Heart left ventricle (tissue), 16 donors: ENCODE data around the gene DIS3L2. TPM values are rescaled to one million over a fixed set of nuclear protein-coding genes. Genes with fewer than 3 reads are reported as not detected.

Experiments
- ATAC-seq, 4 donors: fragments of 200-7000 bp; cut with Tn5 transposase; one replicate each; pipeline ENCODE4 v1.9.1; 2020 to 2022; ENCODE audit warnings: moderate library complexity in 4 of 4, mild to moderate bottlenecking in 3 of 4, moderate number of reproducible peaks in 1 of 4
- DNase-seq, 5 donors: peaks; one replicate each; pipeline ENCODE4 v3.0.0-alpha.2; 2020
- H3K27ac ChIP-seq, 12 donors: fragments of 200-600 bp; sonication (generic) in 4 of 12; one replicate each; pipeline versions ENCODE4 v1.5.0 to v1.8.0; 2016 to 2022; ENCODE audit warnings: mild to moderate bottlenecking in 2 of 12
- H3K27me3 ChIP-seq, 9 donors: fragments of 200-600 bp; sonication (generic) in 2 of 9; one replicate each; pipeline versions ENCODE4 v1.5.1 to v1.8.0; 2016 to 2022; ENCODE audit warnings: mild to moderate bottlenecking in 3 of 9
- H3K36me3 ChIP-seq, 9 donors: fragments of 200-600 bp; sonication (generic) in 2 of 9; one replicate each; pipeline versions ENCODE4 v1.5.0 to v1.8.0; 2018 to 2022; ENCODE audit warnings: mild to moderate bottlenecking in 2 of 9
- H3K4me1 ChIP-seq, 12 donors: fragments of 200-600 bp; sonication (generic) in 4 of 12; one replicate each; pipeline versions ENCODE4 v1.5.0 to v1.8.0; 2016 to 2022; ENCODE audit warnings: mild to moderate bottlenecking in 3 of 12
- H3K4me3 ChIP-seq, 12 donors: fragments of 200-600 bp; sonication (generic) in 4 of 12; one replicate each; pipeline versions ENCODE4 v1.5.0 to v1.8.0; 2017 to 2022; ENCODE audit warnings: mild to moderate bottlenecking in 9 of 12, moderate library complexity in 4 of 12
- H3K9me3 ChIP-seq, 12 donors: fragments of 200-600 bp; sonication (generic) in 4 of 12; one replicate each; pipeline versions ENCODE4 v1.5.0 to v1.8.0; 2016 to 2022; ENCODE audit warnings: mild to moderate bottlenecking in 1 of 12
- CTCF ChIP-seq, 12 donors: fragments of 200-600 bp; sonication (generic) in 4 of 12; IDR thresholded peaks; one replicate each; pipeline versions ENCODE4 v1.5.0 to v1.8.0; 2018 to 2022; ENCODE audit warnings: antibody characterized with exemption in 12 of 12, mild to moderate bottlenecking in 5 of 12
- POLR2A ChIP-seq, 2 donors: fragments of 450-650 bp; IDR thresholded peaks; one replicate each; pipeline ENCODE4 v1.6.1; 2017; ENCODE audit warnings: antibody characterized with exemption in 2 of 2, mild to moderate bottlenecking in 2 of 2, moderate library complexity in 2 of 2
- WGBS, 4 donors: extraction: QIAGEN DNeasy Blood & Tissue Kit in 2 of 4; methylation state at CpG; one replicate each; pipeline versions ENCODE4 v1.1.5 to v1.1.7; 2013 to 2018; 5-methylcytosine and 5-hydroxymethylcytosine counted together
- intact Hi-C, 10 donors: fragments of 100-400 bp; cut with DNase I; formaldehyde crosslinking; loops; one replicate each; pipeline versions ENCODE4 v1.11.1 to v1.14.2; 2022
- polyA plus RNA-seq, 2 donors: library from polyadenylated mRNA; stranded (reverse); fragments of 200-250 nt; gene quantifications; one replicate each; pipeline ENCODE4 v1.2.3, GENCODE V29; 2013
- total RNA-seq, 9 donors: library from RNA; depleted of rRNA in 2 of 9; stranded (reverse); fragments of >200 nt in 2 of 9; fragmentation: NEBNext Ultra II Directional in 3 of 9; extraction: Animal tissue kit (Norgen Biotek cat#: 25700) in 3 of 9; gene quantifications; one replicate each; pipeline versions ENCODE4 v1.1.0 to v1.2.4, GENCODE V29; 2016 to 2023
- donor health status: ischemic (EF 13 %, LVEDD 7.1; RV severe dilation, severe dysfunction).
- donor health status: healthy with polysubstance abuse.
- donor health status: DM: no; HTN: yes; CAD: no.
- donor health status: DM: no; HTN: no; CAD: no.
- donor health status: ischemic (EF 25% LVEDD 6.9; RV normal size, moderate dysfunction).
- donor health status: ischemic (EF 25% LVEDD 5.7; RV mildly dilated, moderate dysfunction).
- donor health status: healthy.
- donor health status: DM: yes; HTN: yes; CAD: no.
- donor health status: ischemic (EF 35%, LVEDD 5.7; RV mildly dilated, moderate dysfunction).
- donor health status: nonischemic (EF 11% LVEDD 7.7; RV severe dilation, severe dysfunction).
- donor health status: DM: yes; HTN: yes; CAD: no.
- donor health status: PGD.
- donor health status: ischemic (EF 29% LVEDD 5.4; RV normal size, mild dysfunction).
- donor health status: nonischemic (EF 23%, LVEDD 6.1; RV moderate dilation, normal function).

The DIS3L2 gene
- total and polyA plus RNA-seq, 11 donors, result 12.4 to 27.3 (median 21.8) TPM

GRCh38 chr2:232195487-232195886 is 234.0 kb downstream of the DIS3L2 start:
- no peak overlapping the region for H3K4me3 ChIP-seq
- intact Hi-C loops, result no loop called here
- ATAC-seq (no peak), DNase-seq (no peak)
- H3K27me3 ChIP-seq, result no peaks in the 10 kb centered on the region
- peaks cover 0 to 9% (median 5%) of the 10 kb centered on the region in 9 donors for H3K36me3 ChIP-seq
- 83 to 100% (median 93%) methylated on average over 1 of the region's 1 CpG for WGBS, 4 donors
- no peak overlapping the region for H3K27ac ChIP-seq
- no peak for TF ChIP-seq CTCF (IDR thresholded peaks at IDR 0.05)
- TF ChIP-seq POLR2A (IDR thresholded peaks at IDR 0.05), result no peak
- no peaks in the 10 kb centered on the region for H3K4me1 ChIP-seq
- peaks cover 0 to 19% (median 10%) of the 10 kb centered on the region in 12 donors for H3K9me3 ChIP-seq

DNA sequence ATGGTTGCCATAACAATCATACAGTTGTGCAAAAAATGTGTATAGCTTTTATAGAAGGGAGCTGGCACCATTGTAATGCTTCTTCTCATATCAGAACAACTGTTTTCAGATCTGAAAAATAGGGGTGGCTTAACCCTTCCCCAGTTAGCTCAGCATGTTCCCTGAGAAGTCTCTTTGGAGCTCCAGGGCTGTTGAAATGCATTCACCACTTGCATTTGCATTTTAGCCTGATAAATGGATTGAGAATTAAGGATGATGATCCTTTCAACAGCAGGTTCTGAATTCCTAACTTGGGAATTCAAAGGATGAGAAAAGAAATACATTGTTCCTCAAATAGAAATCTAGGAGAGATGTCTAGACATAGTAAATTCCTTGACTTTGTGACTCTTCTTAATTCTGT is 235.3 kb downstream of the DIS3L2 start:
- DNase-seq (no peak), ATAC-seq (no peak)
- intact Hi-C loops, result no loop called here
- Histone ChIP-seq H3K27ac (no peak overlapping the region), H3K4me1 (no peaks in the 10 kb centered on the region), H3K27me3 (no peaks in the 10 kb centered on the region), H3K9me3 (peaks cover 0 to 19% (median 10%) of the 10 kb centered on the region in 12 donors), H3K4me3 (no peak overlapping the region), H3K36me3 (peaks cover 0 to 9% (median 5%) of the 10 kb centered on the region in 9 donors)
- TF ChIP-seq CTCF (IDR thresholded peaks at IDR 0.05) (no peak), POLR2A (IDR thresholded peaks at IDR 0.05) (no peak)

DNA sequence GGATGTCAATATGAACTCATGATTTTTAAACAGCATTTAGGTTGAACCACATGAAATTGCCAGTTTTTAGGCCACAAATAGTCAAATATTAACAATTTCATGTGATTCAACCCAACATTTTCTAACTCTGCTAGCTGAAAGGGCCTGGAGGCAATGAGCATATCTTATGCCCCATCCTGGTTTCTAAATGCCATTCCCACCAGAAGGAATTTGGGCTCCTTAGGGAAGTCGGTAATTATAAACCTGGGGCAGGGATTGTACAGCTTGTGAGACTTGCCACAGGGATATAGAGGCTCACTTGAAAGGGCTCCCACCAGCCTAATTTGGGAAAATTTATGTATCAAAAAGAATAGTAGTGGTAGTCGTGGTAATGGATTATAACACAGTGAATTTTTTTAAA is 238.7 kb downstream of the DIS3L2 start:
- intact Hi-C loops, result no loop called here
- WGBS, 4 donors, result 91 to 96% (median 95%) methylated on average over 2 of the region's 2 CpGs
- H3K27ac ChIP-seq, result no peak overlapping the region
- H3K27me3 ChIP-seq, result no peaks in the 10 kb centered on the region
- H3K4me3 ChIP-seq, result no peak overlapping the region
- peaks cover 0 to 9% (median 4%) of the 10 kb centered on the region in 9 donors for H3K36me3 ChIP-seq
- ATAC-seq, result no peak
- peaks cover 0 to 4% (median under 1%) of the 10 kb centered on the region in 12 donors for H3K9me3 ChIP-seq
- TF ChIP-seq POLR2A (IDR thresholded peaks at IDR 0.05), result no peak
- TF ChIP-seq CTCF (IDR thresholded peaks at IDR 0.05), result no peak
- peaks cover 0 to 21% (median 4%) of the 10 kb centered on the region in 12 donors for H3K4me1 ChIP-seq
- DNase-seq, result no peak

DNA sequence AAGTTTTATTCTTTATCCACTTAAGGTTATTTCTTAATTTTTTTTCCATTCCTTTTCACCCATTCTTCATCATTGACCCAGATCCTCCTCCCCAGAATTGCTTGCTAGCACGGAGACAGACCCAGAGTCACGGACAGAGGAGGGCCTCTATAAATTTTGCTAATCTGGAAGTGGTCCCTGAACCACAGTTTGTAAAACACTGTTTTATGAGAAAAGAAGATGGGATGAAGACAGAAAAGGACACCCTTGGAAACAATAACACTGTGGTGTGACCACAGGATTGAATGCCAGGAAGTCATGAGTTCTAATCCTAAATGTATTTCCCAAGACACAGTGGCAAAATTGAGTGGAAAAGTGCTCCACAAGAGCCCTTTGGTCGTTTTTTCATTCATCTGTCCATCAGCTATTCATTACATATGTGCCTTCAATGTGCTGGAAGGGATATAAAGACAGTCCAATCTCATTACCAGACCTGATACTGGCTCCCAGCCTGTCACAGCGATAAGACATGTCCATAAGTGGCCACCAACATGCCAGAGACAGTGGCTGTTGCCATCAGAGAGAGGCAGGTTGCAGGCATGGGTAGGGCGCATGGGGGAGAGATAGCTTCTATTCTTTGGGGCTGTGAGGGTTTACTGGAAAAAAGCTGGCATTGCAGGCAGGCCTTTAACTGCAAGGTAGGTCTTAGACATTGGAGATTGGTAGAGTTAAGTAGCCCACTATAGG is 241.8 kb downstream of the DIS3L2 start:
- 64 to 80% (median 78%) methylated on average over 5 of the region's 5 CpGs for WGBS, 4 donors
- TF ChIP-seq POLR2A (IDR thresholded peaks at IDR 0.05) (no peak), CTCF (IDR thresholded peaks at IDR 0.05) (no peak)

More for the DNA sequence above, 241.8 kb downstream of the DIS3L2 start:
- H3K27me3 ChIP-seq, result no peaks in the 10 kb centered on the region
- DNase-seq (no peak), ATAC-seq (peak in 3 of 4 donors; percentile 34 to 51 (median 36))
- intact Hi-C loops, result no loop called here
- H3K4me3 ChIP-seq, result no peak overlapping the region
- H3K4me1 ChIP-seq, result peaks cover 0 to 22% (median 4%) of the 10 kb centered on the region in 12 donors
- no peak overlapping the region for H3K27ac ChIP-seq
- peaks cover 0 to 9% (median 4%) of the 10 kb centered on the region in 9 donors for H3K36me3 ChIP-seq
- no peaks in the 10 kb centered on the region for H3K9me3 ChIP-seq
